A673 (cell line): Measurements from ENCODE around the gene SPON1. TPM values are rescaled to one million over a fixed set of nuclear protein-coding genes. Genes with fewer than 3 reads are reported as not detected.

ENCODE experiments used
- BruUV-seq: library from RNA; stranded (reverse); fragments of 400-500 nt; replicated peaks from 2 replicates; lab custom pipeline; 2021; lab: Mats Ljungman, UMichigan
- CTCF ChIA-PET: fragments of 300-600 bp; sonication (Branson Sonifier 250); formaldehyde crosslinking; loops from one replicate; lab custom pipeline; 2022; ENCODE audit warnings: antibody characterized with exemption; lab: Charles Lee
- POLR2A ChIA-PET: fragments of 300-600 bp; sonication (Branson Sonifier 250); formaldehyde crosslinking; loops from one replicate; lab custom pipeline; 2022; ENCODE audit warnings: antibody characterized with exemption; ENCODE audit not compliant: low non-redundant PET; lab: Charles Lee
- DNase-seq: peaks from one replicate; pipeline ENCODE4 v3.0.0-alpha.2; 2015; ENCODE audit warnings: low spot score
- H3K27ac ChIP-seq: fragments of 200-600 bp; sonication (generic); 2 replicates; pipeline ENCODE4 v1.5.1; 2016; ENCODE audit warnings: mixed run types, low read depth, mild to moderate bottlenecking, mixed read lengths, antibody characterized with exemption, low read length; ENCODE audit not compliant: poor library complexity, severe bottlenecking
- H3K27me3 ChIP-seq: fragments of 200-600 bp; sonication (generic); replicated peaks from 2 replicates; pipeline ENCODE4 v1.6.1; 2017; ENCODE audit warnings: mixed run types, low read depth, mild to moderate bottlenecking, mixed read lengths, antibody characterized with exemption, low read length; ENCODE audit not compliant: insufficient read depth, poor library complexity
- H3K36me3 ChIP-seq: fragments of 200-600 bp; sonication (generic); 2 replicates; pipeline ENCODE4 v1.6.1; 2016; ENCODE audit warnings: mixed run types, mild to moderate bottlenecking, mixed read lengths, antibody characterized with exemption, low read length; ENCODE audit not compliant: insufficient read depth, poor library complexity, severe bottlenecking
- H3K4me1 ChIP-seq: fragments of 200-600 bp; sonication (generic); 2 replicates; pipeline ENCODE4 v1.6.1; 2017; ENCODE audit warnings: mixed run types, mild to moderate bottlenecking, mixed read lengths, antibody characterized with exemption, low read length; ENCODE audit not compliant: insufficient read depth, poor library complexity, severe bottlenecking
- H3K4me3 ChIP-seq: fragments of 200-600 bp; sonication (generic); 2 replicates; pipeline ENCODE4 v1.5.1; 2016; ENCODE audit warnings: low read depth, mixed run types, mild to moderate bottlenecking, mixed read lengths, low read length; ENCODE audit not compliant: poor library complexity, severe bottlenecking
- H3K9me3 ChIP-seq: fragments of 200-600 bp; sonication (generic); 2 replicates; pipeline ENCODE4 v1.6.1; 2016; ENCODE audit warnings: mixed run types, low read depth, mild to moderate bottlenecking, mixed read lengths, antibody characterized with exemption, low read length; ENCODE audit not compliant: poor library complexity, severe bottlenecking
- EZH2 ChIP-seq: fragments of 200-600 bp; sonication (generic); IDR thresholded peaks from 2 replicates; pipeline ENCODE4 v1.6.1; 2017; ENCODE audit warnings: borderline replicate concordance, low read depth, mild to moderate bottlenecking, mixed read lengths, antibody characterized with exemption, low read length; ENCODE audit not compliant: poor library complexity, severe bottlenecking
- intact Hi-C: fragments of 100-400 bp; cut with micrococcal nuclease; formaldehyde crosslinking; loops from one replicate; pipeline ENCODE4 v1.10.0; 2022; ENCODE audit not compliant: unreplicated experiment
- total RNA-seq: library from RNA; stranded (reverse); gene quantifications from 2 replicates; pipeline ENCODE4 v1.2.3, GENCODE V29; 2021
- TF ChIP-seq, protein P1 (sequence below): fragments of 300-800, 200-600 bp; sonication (generic); conservative IDR thresholded peaks from 2 replicates; pipeline ENCODE4 v1.5.1; 2017; ENCODE audit warnings: low read depth, mild to moderate bottlenecking, antibody characterized with exemption, low read length, moderate library complexity, mixed read lengths

SPON1 gene
- total RNA-seq, 1 experiment from 2014 or later: not detected

DNA sequence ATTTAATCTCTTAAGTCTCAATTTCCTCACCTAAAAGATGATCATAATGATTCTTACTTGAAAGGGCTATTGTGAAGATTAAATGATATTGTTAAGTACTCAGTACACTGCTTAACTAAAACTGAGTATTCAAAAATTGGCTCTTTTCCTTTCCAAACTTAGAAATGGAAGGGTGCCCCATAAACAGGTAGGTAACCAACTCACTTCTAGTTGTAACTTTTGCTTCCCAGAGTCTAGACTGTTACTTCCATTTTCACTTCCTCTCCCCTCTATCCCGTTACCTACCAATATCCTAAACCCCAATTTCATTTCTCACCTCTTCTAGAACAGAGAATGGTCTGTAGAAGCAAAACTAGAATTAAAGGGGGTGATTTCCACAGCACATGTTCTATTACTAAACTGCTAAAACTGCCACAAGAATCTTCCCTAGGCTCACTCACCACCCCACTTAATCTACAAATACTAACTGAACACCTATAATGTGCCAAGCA, 346.4 kb downstream of the SPON1 start:
- no peaks in the 10 kb centered on the region for H3K36me3 ChIP-seq
- H3K4me3 ChIP-seq: no peak overlapping the region
- intact Hi-C loops: no loop called here
- no peaks in the 10 kb centered on the region for H3K9me3 ChIP-seq
- no peaks in the 10 kb centered on the region for H3K27me3 ChIP-seq
- ChIA-PET POLR2A (no interaction called here), CTCF (interaction anchor here (0.7 to 1.0 kb wide), 2 partner anchors 16 to 110 kb away, joined by 4 to 5 read pairs; no protein-coding TSS in a partner anchor)
- no TSS peak for BruUV-seq
- no peak for DNase-seq
- H3K27ac ChIP-seq: no peak overlapping the region
- H3K4me1 ChIP-seq: peaks cover 30% of the 10 kb centered on the region
- no peak for TF ChIP-seq EZH2
- TF ChIP-seq, protein P1, sequence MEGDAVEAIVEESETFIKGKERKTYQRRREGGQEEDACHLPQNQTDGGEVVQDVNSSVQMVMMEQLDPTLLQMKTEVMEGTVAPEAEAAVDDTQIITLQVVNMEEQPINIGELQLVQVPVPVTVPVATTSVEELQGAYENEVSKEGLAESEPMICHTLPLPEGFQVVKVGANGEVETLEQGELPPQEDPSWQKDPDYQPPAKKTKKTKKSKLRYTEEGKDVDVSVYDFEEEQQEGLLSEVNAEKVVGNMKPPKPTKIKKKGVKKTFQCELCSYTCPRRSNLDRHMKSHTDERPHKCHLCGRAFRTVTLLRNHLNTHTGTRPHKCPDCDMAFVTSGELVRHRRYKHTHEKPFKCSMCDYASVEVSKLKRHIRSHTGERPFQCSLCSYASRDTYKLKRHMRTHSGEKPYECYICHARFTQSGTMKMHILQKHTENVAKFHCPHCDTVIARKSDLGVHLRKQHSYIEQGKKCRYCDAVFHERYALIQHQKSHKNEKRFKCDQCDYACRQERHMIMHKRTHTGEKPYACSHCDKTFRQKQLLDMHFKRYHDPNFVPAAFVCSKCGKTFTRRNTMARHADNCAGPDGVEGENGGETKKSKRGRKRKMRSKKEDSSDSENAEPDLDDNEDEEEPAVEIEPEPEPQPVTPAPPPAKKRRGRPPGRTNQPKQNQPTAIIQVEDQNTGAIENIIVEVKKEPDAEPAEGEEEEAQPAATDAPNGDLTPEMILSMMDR: no peak

DNA sequence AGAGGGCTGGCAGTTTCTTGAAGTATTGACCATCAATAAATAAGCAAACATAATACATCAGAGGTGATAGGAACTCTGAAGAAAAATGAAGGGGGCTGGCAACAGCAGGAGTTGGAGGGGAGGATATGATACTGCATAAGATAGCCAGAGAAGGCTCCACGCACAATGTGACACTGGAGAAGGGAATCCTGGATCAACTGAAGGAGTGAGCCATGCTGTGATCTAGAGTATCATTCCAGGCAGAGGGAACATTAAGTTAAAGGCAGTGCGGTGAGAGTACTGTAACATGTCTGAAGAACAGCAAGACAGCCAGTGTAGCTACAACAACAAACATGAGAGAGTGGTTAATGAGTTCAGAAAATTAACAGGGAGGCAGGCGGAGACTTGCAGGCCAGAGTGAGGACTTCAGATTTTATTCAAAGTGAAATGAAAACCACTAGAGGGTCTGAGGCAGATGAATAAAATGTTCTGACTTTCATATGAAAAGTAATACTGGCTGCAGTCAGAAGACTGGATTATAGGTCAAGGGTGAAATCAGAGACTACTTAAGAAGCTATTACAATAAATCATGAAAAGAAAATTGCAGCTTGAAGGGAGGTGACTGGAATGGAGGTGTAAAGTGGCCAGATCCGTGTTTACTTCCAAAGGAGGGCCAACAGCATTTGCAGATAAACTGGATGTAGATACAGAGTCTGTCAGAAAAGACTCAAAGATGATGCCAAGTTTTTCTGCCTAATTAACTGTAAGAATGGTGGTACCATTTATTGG, 347.1 kb downstream of the SPON1 start:
- no peaks in the 10 kb centered on the region for H3K9me3 ChIP-seq
- H3K36me3 ChIP-seq: no peaks in the 10 kb centered on the region
- DNase-seq: no peak
- no peaks in the 10 kb centered on the region for H3K27me3 ChIP-seq
- CTCF ChIA-PET: no interaction called here
- POLR2A ChIA-PET: no interaction called here
- BruUV-seq: no TSS peak
- H3K4me1 ChIP-seq: peaks cover 26% of the 10 kb centered on the region
- TF ChIP-seq, protein P1: no peak
- TF ChIP-seq EZH2: no peak
- intact Hi-C loops: no loop called here
- no peak overlapping the region for H3K27ac ChIP-seq
- H3K4me3 ChIP-seq: no peak overlapping the region

DNA sequence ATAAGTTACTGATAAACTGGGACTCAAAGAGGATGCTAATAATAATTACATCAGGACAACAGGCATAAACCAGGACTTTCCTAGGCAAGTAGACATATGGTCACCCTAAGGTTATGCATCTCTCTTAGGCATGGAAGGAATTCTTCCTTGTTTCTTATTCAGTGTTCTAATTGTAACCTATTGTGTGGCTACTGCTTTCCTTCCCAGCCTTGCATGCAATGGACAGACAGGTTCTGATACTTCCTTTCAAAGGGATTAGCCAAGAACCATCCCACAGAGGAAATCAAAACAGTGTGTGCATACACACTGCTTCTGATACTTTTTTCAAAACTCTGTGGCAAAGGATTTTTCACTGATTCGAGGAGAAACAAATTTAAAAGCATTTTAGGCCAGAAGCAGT, 348.2 kb downstream of the SPON1 start:
- ChIA-PET POLR2A (no interaction called here), CTCF (no interaction called here)

More for the DNA sequence above, 348.2 kb downstream of the SPON1 start:
- Histone ChIP-seq H3K27ac (no peak overlapping the region), H3K9me3 (no peaks in the 10 kb centered on the region), H3K4me1 (peaks cover 19% of the 10 kb centered on the region), H3K4me3 (no peak overlapping the region), H3K36me3 (no peaks in the 10 kb centered on the region), H3K27me3 (no peaks in the 10 kb centered on the region)
- no peak for DNase-seq
- BruUV-seq: no TSS peak
- intact Hi-C loops: no loop called here
- TF ChIP-seq EZH2: no peak
- TF ChIP-seq, protein P1: no peak
